Activated CD4-positive, alpha-beta T cell treated with anti-CD3 and anti-CD28 coated beads, Interleukin-2, Interleukin-6, amounts not matched to agents 100 ng/mL and 50 ng/mL, durations not matched to agents 16 hours and 8 hours (primary cell): Measurements from ENCODE around the gene VEGFD.
"Not testable (repeated sequence)": the region's sequence is repeated elsewhere in the genome, so short reads cannot be mapped to it uniquely, and the experiment has no call there.

Source experiments
- DNase-seq: peaks from one replicate; pipeline ENCODE4 v3.0.0-alpha.2; 2020

Gene VEGFD

DNA sequence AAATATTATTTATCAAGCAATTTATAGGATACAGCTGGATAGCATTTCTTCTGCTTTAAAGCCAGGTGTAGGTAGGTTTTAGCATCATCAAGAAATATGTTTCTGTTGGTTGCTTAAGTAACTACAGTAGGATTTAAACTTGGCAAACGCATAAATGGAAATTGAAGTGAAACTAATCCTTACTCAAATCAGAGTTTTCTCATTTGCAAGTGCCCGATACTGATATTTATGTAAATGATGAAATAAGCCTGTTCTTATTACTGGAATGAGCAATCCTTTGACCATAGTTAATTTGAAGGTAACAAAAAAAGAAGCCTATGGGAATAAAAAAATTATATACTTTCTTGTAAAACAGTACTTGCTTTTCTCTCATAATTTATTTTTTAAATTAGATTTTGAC, 25.7 kb downstream of the VEGFD start:
- no peak for DNase-seq

DNA sequence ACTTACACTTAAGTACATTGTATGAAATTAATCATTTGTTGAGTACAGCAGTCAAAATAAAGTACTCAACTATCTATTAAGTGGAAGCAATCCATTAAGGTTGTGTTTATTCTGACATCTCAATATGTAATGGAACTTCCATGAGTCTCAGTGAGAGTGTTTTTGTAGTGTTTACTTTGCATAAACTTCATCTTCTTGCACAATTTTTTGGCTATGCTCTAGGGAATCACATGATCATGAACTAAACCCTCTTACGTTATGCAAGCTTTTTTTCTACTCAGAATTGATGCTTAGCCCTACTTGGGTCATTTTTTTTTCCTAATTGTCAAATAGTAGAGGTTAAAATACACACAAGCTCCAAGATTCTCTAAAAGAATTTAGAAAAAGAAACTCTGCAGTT, 27.8 kb downstream of the VEGFD start:
- no peak for DNase-seq

GRCh38 chrX:15350329-15350996, 33.8 kb downstream of the VEGFD start:
- DNase-seq: no peak

DNA sequence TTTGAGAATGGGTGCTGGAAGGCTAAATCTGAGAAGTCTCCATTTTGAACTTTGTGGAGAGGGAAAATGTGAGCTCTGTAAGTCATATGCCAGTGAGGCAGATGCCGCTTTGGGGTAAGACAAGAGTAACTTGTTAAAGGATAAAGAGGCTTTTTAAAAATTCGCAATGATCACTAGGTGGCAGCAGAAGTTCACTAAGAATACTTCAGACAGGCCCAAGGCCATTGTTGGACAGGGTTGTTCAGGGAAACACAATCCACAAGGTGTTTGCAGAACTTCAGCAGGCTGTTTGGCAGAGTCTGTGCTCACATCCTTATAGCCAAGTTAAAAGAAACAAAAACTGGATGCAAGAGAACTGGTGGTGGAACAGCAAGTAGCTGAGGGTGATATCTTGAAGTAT, 35.2 kb downstream of the VEGFD start:
- peak; percentile 48 for DNase-seq

DNA sequence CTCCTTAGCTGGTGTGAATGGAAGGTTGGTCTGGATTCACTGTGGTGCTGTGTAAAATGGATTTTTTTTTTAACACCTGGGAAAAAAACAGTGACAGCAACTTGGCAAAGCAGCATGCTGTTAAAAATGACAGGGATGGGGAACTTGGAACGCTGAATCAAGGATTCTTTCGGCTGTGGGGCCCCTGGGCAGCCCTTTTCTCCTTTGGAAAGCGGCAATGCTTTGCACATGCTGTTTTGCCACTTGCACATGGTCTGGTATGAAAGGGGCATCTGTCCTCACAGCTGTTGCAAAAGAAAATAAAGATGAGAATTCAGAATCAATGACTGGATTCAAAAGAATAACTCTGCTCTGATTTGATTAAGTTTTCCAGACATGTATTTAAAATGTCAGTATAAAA, 38.2 kb downstream of the VEGFD start:
- DNase-seq: no peak

DNA sequence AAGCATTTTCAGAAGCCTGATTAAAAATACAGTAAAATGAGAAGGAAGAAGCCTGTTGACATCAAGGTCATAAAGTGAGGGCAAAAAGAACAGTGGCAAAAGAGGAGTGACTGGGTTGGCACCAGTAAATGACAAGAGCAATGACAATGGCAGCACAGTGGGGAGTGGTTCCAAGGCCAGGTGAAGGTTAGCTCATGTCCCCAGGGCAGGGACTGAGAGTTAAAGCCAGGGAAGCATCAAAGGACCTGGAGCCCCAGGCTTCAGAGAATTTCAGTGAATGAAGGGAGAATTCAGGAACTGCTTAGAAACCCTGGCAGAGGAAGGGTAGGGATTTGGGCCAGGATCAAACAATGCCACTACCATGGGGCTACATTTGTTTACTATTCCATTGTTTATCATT, 40.1 kb downstream of the VEGFD start:
- no peak for DNase-seq

DNA sequence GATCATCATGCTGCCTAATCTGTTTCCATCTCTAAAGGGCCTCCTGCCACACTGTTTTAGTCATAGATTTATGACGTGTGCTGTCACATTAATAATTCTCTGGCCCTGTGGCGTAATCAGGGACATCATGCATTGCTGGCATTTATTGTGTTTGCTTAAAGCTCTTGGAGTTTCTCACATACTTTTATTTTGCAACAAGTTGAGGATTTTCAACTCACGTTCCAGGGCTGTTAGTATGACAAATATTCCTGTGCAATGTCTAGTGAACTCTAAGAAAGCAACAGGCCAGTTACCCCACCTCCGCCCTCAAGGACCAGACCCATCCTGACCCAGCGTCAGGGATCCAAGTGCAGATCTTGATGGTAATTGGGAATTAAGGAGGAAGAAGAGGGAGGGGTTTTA, 41.1 kb downstream of the VEGFD start:
- no peak for DNase-seq

- no peak for DNase-seq
Observed at GRCh38 chrX:15340867-15341266, 43.3 kb downstream of the VEGFD start.

GRCh38 chrX:15336023-15336413, 48.2 kb downstream of the VEGFD start:
- peak; percentile 10 for DNase-seq

- peak; percentile 94 for DNase-seq
Observed at GRCh38 chrX:15335135-15336022, 48.8 kb downstream of the VEGFD start, which contains the start of gene PIGA. PIGA (minus strand) TSS chrX:15335523; CDS start chrX:15331930, 3,593 bp downstream.

DNA sequence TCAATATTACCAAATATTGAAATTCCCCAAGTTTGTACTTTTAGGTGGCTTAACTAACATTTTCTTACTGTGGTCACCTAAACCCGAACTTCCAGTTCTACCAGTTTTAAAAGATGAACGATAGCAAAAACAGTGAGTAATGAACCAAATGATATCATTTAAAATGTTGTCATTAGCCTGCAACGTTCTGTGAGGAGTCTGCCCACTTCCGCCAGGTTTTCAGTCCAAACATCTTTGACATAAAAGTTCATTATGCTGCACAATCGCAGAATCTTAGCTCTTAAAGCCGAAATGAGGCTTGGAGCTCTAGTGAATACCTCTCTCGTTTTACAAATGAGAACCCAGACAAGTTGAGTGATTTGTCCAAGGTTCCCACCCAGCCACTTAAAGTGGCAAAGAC, 49.7 kb downstream of the VEGFD start:
- DNase-seq: peak; percentile 5

GRCh38 chrX:15328821-15329220, 55.4 kb downstream of the VEGFD start:
- DNase-seq: no peak

- DNase-seq: no peak
Observed at GRCh38 chrX:15328131-15328530, 56.1 kb downstream of the VEGFD start.

- DNase-seq: no peak
Observed at GRCh38 chrX:15322472-15322871, 61.7 kb downstream of the VEGFD start.

GRCh38 chrX:15322072-15322471, 62.1 kb downstream of the VEGFD start:
- DNase-seq: no peak

GRCh38 chrX:15321447-15321846, 62.8 kb downstream of the VEGFD start:
- DNase-seq: no peak

GRCh38 chrX:15320297-15320696, 63.9 kb downstream of the VEGFD start:
- DNase-seq: no peak

GRCh38 chrX:15319075-15319474, 65.1 kb downstream of the VEGFD start:
- no peak for DNase-seq

GRCh38 chrX:15315509-15315908, 68.7 kb downstream of the VEGFD start, which contains the start of gene ASB11:
ASB11 (minus strand) TSS chrX:15315640; CDS start chrX:15315605, 35 bp downstream.
- no peak for DNase-seq

GRCh38 chrX:15314472-15314871, 69.7 kb downstream of the VEGFD start:
- DNase-seq: no peak

GRCh38 chrX:15311119-15311518, 73.1 kb downstream of the VEGFD start:
- DNase-seq: no peak

DNA sequence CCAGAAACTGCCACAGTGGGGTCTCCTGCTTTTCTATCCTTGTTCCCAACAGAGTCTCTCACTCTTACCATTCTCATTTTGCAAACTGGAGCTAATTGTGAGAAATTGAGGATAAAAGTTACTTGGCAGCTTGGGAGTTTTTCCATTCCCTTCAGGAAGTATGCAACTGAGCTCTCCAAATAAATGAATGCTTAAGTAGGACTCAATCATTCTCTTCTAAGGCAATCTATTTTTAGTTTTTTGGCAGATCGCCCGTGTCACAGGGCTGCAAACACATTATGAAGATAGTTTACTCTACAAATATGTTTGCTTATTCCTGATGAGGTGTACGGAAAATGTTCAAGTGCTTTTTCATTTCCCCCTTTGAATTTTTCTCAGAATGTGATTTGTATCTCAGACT, 74.1 kb downstream of the VEGFD start:
- DNase-seq: no peak

GRCh38 chrX:15305899-15306298, 78.3 kb downstream of the VEGFD start:
- DNase-seq: not testable (repeated sequence)

DNA sequence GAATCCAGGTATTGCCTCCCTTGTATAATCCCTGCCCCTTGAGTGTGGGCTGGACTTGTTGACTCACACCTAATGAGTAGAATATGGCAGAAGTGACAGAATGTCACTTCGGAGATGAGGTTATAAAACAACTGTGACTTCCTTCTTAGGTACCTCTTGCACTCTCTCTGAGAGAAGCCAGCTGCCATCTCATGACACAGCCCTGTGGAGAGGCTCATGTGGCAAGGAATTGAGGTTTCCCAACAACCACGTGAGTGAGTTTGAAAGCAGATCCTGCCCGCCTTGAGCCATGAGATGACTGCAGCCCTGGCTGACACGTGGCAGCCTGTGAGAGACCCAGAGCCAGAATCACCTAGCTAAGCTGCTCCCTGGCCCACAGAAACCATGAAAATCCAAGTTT, 82.3 kb downstream of the VEGFD start:
- DNase-seq: peak; percentile 63
